Mammary epithelial cell (primary cell): Measurements from ENCODE around the gene RLN1.

ENCODE experiments used
- CTCF ChIP-seq, 2 donors: IDR thresholded peaks in 1 of 2; conservative IDR thresholded peaks in 1 of 2; 2 replicates each; pipeline ENCODE4 v1.5.1; 2011 to 2012; ENCODE audit warnings: inconsistent platforms in 2 of 2, low read length in 2 of 2, mild to moderate bottlenecking in 2 of 2, control low read depth in 1 of 2, low read depth in 1 of 2; ENCODE audit not compliant: insufficient read depth in 1 of 2; ENCODE audit errors: extremely low read depth in 1 of 2
- EZH2 ChIP-seq: IDR thresholded peaks from 2 replicates; pipeline ENCODE4 v1.6.1; 2012; ENCODE audit warnings: low read length, inconsistent platforms, borderline replicate concordance

GRCh38 chr9:5382479-5382878 is 42.8 kb upstream of the RLN1 start:
- TF ChIP-seq EZH2 (no peak), CTCF (conservative IDR thresholded peaks at IDR 0.05 in 1 of 2, IDR thresholded peaks at IDR 0.05 in 1 of 2; ENCODE audit: extremely low read depth in 1 of 2, insufficient read depth in 1 of 2, low read depth in 1 of 2, low read length in 2 of 2) (no peak)
